ENCODE data around the gene ATF6.

DNA sequence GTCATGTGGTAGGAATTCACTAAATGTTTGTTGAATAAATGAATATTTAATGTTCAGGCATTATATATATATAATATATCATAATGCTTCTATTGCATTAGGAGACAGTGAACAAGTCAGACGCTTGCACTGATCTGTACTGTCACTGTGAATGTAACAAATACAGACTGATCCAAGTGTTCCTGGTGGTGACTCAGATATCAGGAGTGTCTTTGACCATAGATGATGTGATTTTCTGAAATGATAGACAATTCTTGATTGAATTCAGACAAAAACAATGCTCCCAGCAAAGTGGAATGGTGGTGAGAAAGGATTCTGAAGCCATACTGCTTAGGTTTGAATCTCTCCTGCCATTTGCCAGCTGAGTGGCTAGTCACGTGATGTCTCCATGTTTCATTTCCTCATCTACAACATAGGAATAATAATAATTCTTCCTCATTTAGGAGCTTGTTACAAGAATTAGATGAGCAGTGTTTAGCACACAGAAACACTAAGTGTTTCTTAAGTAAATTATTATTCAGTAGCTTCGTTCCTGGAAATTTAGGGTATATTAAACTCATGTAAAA is 186.6 kb downstream of the ATF6 start:
- TF ChIP-seq TCF7 (CRISPR knock-in tag; IDR thresholded peaks at IDR 0.05; ENCODE audit: low read depth): no peak
- TF ChIP-seq, protein P1, sequence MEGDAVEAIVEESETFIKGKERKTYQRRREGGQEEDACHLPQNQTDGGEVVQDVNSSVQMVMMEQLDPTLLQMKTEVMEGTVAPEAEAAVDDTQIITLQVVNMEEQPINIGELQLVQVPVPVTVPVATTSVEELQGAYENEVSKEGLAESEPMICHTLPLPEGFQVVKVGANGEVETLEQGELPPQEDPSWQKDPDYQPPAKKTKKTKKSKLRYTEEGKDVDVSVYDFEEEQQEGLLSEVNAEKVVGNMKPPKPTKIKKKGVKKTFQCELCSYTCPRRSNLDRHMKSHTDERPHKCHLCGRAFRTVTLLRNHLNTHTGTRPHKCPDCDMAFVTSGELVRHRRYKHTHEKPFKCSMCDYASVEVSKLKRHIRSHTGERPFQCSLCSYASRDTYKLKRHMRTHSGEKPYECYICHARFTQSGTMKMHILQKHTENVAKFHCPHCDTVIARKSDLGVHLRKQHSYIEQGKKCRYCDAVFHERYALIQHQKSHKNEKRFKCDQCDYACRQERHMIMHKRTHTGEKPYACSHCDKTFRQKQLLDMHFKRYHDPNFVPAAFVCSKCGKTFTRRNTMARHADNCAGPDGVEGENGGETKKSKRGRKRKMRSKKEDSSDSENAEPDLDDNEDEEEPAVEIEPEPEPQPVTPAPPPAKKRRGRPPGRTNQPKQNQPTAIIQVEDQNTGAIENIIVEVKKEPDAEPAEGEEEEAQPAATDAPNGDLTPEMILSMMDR (IDR thresholded peaks at IDR 0.05): no peak
- no peak for TF ChIP-seq SMAD4 (CRISPR knock-in tag; IDR thresholded peaks at IDR 0.05)
- TF ChIP-seq TEAD4 (CRISPR knock-in tag; IDR thresholded peaks at IDR 0.05): no peak

Data from WTC11 (cell line).